T follicular helper cell (primary cell): Measurements from ENCODE around the gene HMSD.
"Not testable (repeated sequence)": the region's sequence is repeated elsewhere in the genome, so short reads cannot be mapped to it uniquely, and the experiment has no call there.

Source experiments
- DNase-seq: peaks from one replicate; pipeline ENCODE4 v3.0.0-alpha.2; 2020; ENCODE audit warnings: low read depth
- total RNA-seq, 2 experiments: gene quantifications; one replicate each; lab custom pipeline; 2026; lab: John Stamatoyannopoulos, UW

The HMSD gene
- 0.66 to 4.0 reads per million in 2 experiments for total RNA-seq

- no peak for DNase-seq
These were observed at the start of gene HMSD for GRCh38 chr18:63949068-63949737. TSS of gene HMSD (plus strand) at chr18:63949301. CDS start at chr18:63953456, 4,155 bp downstream.

- no peak for DNase-seq
These were observed 45.1 kb upstream of the HMSD start for GRCh38 chr18:63903851-63904570.

- DNase-seq: no peak
These were observed 44.4 kb upstream of the HMSD start for GRCh38 chr18:63904694-63905093.

GRCh38 chr18:63905361-63905760, 43.7 kb upstream of the HMSD start:
- DNase-seq: no peak

GRCh38 chr18:63906056-63906455, 43.0 kb upstream of the HMSD start:
- no peak for DNase-seq

GRCh38 chr18:63907664-63908063, 41.4 kb upstream of the HMSD start, which contains the start of gene SERPINB10:
TSS of gene SERPINB10 (plus strand) at chr18:63907958. CDS start at chr18:63915511, 7,553 bp downstream.
- no peak for DNase-seq

GRCh38 chr18:63908858-63909257, 40.2 kb upstream of the HMSD start:
- DNase-seq: no peak

GRCh38 chr18:63909870-63910269, 39.2 kb upstream of the HMSD start:
- no peak for DNase-seq

- no peak for DNase-seq
These were observed 31.3 kb upstream of the HMSD start for GRCh38 chr18:63917817-63918216.

- DNase-seq: no peak
These were observed 27.1 kb upstream of the HMSD start for GRCh38 chr18:63922049-63922448.

GRCh38 chr18:63924551-63924950, 24.6 kb upstream of the HMSD start:
- DNase-seq: no peak

GRCh38 chr18:63928331-63928730, 20.8 kb upstream of the HMSD start:
- DNase-seq: no peak

- DNase-seq: not testable (repeated sequence)
These were observed 19.7 kb upstream of the HMSD start for GRCh38 chr18:63929369-63929768.

- DNase-seq: no peak
These were observed 18.2 kb upstream of the HMSD start for GRCh38 chr18:63930773-63931354.

- peak; percentile 20 for DNase-seq
These were observed 12.8 kb upstream of the HMSD start for GRCh38 chr18:63936156-63936931.

GRCh38 chr18:63936932-63937393, 12.1 kb upstream of the HMSD start:
- no peak for DNase-seq

- no peak for DNase-seq
These were observed 9.1 kb upstream of the HMSD start for GRCh38 chr18:63940008-63940407.

GRCh38 chr18:63940543-63941050, 8.5 kb upstream of the HMSD start:
- not testable (repeated sequence) for DNase-seq

- DNase-seq: no peak
These were observed 1.9 kb upstream of the HMSD start for GRCh38 chr18:63947051-63947790.

- no peak for DNase-seq
These were observed 2.2 kb downstream of the HMSD start for GRCh38 chr18:63951302-63951705.

GRCh38 chr18:63953811-63954210, 4.7 kb downstream of the HMSD start:
- DNase-seq: no peak
